GM19023 (cell line): ENCODE results near the gene S100PBP.

Experiments
- ATAC-seq: cut with Tn5 transposase; IDR thresholded peaks from one replicate; pipeline ENCODE4 v1.9.1; 2021; ENCODE audit warnings: mild to moderate bottlenecking, moderate library complexity; ENCODE audit not compliant: unreplicated experiment

Gene S100PBP

DNA sequence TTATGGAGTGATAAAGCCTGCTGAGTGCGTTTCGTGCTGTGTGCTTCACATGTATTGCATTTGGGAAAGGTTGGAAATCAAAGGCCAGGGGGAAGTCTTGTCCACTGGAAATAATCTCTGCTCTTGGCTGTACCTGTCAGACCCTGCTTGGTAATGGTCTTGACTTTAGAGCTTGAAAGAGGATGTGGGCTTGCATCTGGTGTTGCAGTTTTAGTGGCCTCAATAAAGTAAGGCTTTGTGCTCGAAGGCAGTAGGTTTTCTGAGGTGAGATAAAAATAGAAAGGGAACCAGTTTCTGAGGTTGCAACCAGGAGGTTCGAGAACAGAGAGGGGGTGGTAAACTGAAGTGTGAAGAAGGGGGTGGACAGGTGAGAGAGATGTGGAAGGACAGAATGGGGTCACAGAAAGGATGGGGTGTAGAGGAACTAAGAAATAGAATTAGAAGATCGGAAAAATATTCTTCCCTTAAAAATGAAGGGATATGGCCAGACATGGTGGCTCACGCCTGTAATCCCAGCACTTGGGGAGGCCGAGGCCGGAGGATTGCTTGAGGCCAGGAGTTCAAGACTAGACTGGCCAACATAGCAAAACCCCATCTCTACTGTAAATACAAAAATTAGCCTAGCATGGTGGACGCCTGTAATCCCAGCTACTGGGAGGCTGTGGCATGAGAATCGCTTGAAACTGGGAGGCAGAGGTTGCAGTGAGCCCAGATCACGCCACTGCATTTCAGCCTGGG is 1.5 kb downstream of the S100PBP start:
- no peak for ATAC-seq

- no peak for ATAC-seq
These were observed 7.7 kb downstream of the S100PBP start for GRCh38 chr1:32825181-32825580.

DNA sequence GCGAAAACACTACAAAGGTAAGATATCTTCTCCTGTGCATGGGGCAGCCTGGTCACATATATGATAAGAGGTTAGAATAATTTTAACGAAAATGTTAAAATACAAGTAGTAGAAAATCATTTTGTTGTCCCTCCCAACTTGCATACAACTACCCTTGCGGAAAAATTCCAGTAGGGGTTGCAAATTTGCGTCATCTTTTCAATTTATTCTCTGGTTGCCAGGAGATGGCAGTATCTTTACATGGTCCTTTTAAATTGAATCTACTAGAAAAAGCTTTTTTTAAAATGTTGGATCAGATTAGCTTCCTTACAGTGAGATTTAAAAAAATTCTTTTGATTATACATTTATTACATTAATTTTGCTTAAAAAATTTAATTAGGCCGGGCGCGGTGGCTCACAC is 10.9 kb downstream of the S100PBP start:
- no peak for ATAC-seq

GRCh38 chr1:32830092-32830852 is 12.8 kb downstream of the S100PBP start:
- ATAC-seq: no peak

DNA sequence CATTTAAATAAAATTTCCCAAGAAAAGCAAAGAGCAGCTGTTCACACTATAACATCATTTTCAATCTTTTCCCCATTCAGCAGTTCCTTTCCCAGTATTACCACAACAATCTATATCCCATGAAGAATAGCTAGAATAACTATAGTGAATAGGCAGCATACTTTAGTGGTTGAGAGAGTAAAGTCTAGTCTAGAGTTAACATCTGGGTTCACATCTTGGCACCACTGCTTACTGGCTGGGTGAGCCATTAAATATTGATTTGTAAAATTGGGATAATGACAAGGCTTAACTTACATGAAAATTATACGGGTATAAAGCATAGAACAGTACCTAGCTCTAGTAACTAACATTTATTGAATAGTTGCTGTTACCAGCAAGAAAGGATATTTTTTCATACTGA is 14.4 kb downstream of the S100PBP start:
- no peak for ATAC-seq

GRCh38 chr1:32848354-32849063 is 31.1 kb downstream of the S100PBP start:
- ATAC-seq: no peak

- no peak for ATAC-seq
These were observed 38.6 kb downstream of the S100PBP start for GRCh38 chr1:32855861-32856617.

- ATAC-seq: no peak
These were observed 40.7 kb downstream of the S100PBP start for GRCh38 chr1:32858136-32858535.

DNA sequence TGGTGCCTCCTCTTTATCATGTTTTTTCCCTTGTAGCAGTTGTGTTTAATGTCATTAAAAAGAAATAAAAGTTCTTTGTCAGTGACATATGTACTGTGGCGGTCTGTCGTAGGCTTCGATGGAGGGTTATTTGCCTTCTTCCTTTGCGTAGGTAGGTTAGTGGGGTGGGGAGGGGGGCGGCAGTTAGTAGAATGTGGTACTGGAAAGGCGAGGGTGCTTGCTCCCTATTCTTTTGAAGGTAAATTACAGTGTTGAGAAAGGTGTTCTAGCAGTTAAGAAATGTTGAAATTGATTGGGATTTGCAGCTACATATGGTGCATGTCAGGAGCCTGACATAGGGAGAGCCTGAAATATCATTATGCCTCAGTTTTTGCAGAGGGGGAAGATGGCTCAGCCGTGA is 41.3 kb downstream of the S100PBP start:
- no peak for ATAC-seq

DNA sequence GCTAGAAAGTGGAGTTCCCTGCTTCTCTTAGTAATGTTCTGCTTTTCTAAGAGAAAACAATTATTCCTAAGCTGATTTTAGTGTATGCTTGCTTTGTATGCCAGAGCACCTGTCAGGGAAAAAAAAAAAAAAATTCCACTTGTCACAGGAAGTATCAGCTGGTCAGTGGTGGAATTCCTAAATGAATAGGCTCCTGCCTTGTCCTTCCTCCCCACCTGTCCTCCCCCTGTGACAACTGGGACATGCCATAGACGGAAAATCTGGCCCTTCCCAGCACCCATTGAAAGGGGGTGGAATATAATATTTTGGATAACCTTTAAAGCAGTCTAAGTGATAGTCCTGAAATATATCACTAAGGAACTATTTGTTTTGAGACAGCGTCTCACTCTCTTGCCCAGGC is 42.5 kb downstream of the S100PBP start:
- ATAC-seq: no peak

DNA sequence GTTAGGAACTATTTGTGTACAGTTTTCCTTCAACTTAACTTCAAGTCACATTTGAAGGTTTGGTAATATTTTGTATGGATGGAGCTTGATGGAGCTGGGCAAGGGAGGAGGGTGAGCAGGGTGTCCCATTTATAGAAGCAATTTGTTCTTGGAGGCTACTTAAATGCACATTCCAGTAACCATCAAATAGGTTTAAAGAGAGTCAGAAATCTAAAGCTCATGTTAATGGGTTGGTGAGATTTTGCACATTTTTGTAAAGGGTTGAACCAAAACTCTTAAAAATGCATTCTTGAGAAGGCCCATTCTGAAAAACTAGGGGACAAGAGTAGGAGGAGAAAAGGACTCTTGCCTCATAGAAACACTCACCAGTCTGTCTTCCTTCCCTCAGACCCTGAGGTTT is 43.1 kb downstream of the S100PBP start:
- no peak for ATAC-seq

GRCh38 chr1:32861904-32862695 is 44.6 kb downstream of the S100PBP start:
- no peak for ATAC-seq

DNA sequence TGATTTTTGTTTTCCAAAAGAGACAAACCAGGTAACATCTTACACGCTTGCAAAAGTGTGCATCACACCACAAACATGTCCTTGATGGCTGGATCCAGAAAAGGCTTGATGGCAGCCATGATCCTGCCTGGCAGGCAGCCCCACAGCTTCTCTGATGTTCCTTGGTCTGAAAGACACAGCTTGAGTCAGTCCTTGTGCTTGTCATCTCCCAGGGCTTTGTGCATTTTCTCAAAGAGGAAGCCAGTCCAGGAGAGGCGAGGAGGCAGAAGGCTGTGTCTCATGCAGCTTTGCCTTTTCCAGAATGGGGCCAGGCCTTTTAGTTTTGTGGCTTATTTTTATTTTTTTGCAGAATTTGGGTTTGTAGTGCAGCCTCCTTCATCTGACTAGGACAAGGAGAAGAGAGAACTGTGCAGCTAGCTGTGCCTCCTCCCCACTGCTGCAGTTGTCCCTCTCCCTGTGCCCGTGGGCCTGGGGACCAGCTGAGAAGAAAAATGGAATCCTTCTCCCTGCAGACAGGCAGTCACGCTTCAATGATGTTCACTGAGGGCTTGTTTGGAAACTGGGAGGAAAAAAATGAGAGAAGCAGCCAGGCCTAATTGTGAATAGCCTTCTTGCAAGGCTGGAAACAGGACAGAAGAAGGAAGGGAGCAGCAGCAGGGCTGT is 45.9 kb downstream of the S100PBP start:
- no peak for ATAC-seq

GRCh38 chr1:32863881-32864245 is 46.4 kb downstream of the S100PBP start:
- ATAC-seq: no peak

GRCh38 chr1:32864375-32865019 is 47.0 kb downstream of the S100PBP start:
- no peak for ATAC-seq

GRCh38 chr1:32865639-32866405 is 48.4 kb downstream of the S100PBP start:
- no peak for ATAC-seq

DNA sequence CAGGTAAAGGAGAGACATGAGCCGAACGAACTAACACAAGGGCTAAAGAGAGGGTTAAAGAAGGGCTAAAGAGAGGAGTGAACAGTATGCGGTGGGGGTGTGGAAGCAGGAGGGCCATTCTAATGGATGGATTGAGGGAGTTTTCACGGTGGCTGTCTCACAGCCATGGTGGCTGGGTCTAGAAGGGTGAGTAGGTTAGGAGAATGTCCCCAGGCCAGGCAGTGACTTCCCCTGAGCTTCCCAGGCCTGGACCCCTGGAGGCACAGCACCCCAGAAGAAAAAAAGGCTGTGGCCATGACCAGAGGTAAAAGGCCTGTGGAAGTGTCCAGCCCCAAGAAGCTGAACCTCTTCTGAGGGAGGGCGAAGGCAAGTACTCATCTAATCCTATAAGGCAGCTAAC is 49.7 kb downstream of the S100PBP start:
- no peak for ATAC-seq

GRCh38 chr1:32867671-32868070 is 50.2 kb downstream of the S100PBP start:
- ATAC-seq: no peak

DNA sequence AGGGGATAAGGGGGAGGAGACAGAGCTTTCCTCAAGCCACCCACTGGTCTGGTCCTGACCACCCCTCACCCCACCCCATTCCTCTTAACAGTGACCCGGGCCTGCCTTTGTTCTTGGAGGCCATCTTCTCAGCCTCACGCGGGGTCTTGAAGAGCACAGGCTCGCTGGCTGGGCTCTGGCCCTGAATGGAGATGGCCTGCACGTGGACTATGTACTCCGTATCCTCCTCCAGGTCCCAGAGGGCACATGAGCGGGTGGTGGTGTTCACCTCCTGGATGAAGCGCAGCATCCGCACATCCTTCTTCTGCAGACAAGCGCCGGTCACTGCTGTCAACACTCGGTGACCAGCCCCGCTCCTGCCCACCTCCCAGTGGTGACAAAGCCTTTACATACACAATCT is 50.6 kb downstream of the S100PBP start:
- no peak for ATAC-seq
